Erythroblast (primary cell): ENCODE data around the gene ARL5C.

Source experiments
- GATA1 ChIP-seq: IDR thresholded peaks from 2 replicates; pipeline ENCODE4 v1.6.1; 2011; ENCODE audit warnings: low read depth, mild to moderate bottlenecking, control low read depth, low read length, moderate library complexity
- POLR2A ChIP-seq: IDR thresholded peaks from 2 replicates; pipeline ENCODE4 v1.6.1; 2011; ENCODE audit warnings: mild to moderate bottlenecking, low read length

DNA sequence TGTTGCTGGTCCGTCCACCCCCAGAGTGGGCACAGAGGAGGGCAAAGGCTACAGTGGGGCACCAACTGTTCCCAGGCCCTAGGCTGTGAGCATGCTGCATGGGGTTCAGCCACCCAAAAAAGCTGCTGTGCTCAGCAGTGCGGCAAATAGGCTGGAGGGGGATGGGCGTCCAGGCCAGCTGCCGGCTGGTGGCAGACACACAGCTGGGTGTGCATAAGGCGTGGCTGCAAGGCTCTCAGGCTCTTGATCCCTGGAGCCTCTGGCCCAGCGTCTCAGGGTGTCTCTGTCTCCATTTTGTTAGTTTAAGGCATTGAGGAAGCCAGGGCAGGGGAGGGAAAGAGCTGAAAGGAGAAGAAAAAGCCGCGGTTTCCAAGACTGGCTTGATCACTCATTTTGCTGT is 42.9 kb upstream of the ARL5C start:
- TF ChIP-seq POLR2A = no peak
- no peak for TF ChIP-seq GATA1
